HG02588 (cell line): ENCODE results near the gene CWC15.
"Not testable (repeated sequence)": the region's sequence is repeated elsewhere in the genome, so short reads cannot be mapped to it uniquely, and the experiment has no call there.

Experiments
- ATAC-seq: cut with Tn5 transposase; IDR thresholded peaks from one replicate; pipeline ENCODE4 v1.9.1; 2021; ENCODE audit warnings: mild to moderate bottlenecking, moderate library complexity; ENCODE audit not compliant: unreplicated experiment

The CWC15 gene

GRCh38 chr11:94922321-94923003 is 50.9 kb downstream of the CWC15 start:
- ATAC-seq = no peak

DNA sequence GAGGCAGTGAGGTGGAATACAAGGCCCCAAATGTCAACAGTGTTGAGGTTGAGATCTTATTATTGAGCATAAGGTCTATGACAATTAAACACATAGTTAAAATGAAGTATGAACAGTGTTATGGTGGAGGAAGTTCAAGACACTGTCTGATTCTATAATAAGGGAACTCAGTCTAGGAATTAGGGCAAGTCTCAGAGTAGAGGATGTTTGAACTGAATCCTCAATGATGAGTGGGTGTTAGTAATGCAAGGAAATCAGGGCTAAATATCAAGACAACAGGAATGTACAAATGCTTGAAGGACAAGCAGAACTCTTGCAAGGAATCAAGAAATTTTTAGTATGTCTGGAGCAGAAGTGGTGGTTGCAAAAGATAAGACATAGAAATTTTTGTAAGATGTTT is 53.0 kb downstream of the CWC15 start:
- no peak for ATAC-seq

- not testable (repeated sequence) for ATAC-seq
Observed at GRCh38 chr11:94913718-94914394, 59.5 kb downstream of the CWC15 start.

DNA sequence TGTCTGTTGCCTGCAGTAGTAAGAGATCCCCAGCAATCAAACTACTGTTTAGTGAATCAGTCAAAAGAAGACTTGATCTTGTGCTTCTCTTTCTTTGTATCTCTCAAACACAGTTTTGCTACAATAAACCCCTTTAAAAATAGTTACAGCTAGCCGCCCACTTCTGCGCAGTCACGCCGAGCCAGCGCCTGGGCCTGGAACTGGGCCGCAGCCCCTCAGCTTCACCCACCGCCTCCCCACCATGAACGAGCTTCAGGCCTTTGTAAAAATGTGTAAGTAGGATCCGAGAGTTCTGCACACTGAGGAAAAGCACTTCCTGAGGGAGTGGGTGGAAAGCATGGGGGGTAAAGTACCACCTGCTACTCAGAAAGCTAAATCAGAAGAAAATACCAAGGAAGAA is 60.5 kb downstream of the CWC15 start:
- ATAC-seq = no peak
